Measurements from ENCODE around the gene BNC2.

The BNC2 gene

DNA sequence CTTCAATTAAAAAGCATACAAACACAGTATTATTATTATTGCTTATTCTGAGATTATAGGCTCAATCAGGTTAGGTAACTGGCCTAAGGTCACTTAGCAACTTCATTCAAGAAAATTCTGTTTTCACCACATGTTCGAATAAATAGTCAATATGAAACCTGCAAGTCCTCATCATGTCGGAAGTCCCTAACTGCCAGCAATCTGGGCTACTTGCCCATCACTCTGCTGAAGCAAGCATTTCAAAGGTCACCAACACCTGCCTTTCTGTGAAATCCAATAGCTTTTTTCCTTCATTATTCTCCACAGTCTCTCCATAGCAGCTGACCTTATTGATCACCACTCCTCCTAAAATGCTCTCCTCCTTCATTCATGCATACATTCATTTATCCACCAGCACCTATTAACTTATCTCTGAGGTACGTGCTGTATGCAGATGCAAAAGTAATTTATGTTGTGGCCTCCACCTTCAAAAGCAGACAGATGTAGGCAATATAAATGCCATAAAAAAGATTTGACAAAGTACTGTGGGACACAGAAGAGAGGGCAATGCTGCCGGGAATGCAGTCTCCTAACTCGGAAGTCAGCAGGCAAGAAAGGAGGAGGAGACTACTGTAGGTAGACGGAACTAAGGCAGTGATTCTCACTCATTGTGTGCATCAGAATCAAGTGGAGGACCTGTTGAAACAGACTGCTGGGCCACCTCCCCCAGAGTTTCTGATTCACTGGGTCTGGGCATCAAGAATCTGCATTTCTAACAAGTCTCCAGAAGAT, 310.9 kb downstream of the BNC2 start:
- TF ChIP-seq, protein P1, sequence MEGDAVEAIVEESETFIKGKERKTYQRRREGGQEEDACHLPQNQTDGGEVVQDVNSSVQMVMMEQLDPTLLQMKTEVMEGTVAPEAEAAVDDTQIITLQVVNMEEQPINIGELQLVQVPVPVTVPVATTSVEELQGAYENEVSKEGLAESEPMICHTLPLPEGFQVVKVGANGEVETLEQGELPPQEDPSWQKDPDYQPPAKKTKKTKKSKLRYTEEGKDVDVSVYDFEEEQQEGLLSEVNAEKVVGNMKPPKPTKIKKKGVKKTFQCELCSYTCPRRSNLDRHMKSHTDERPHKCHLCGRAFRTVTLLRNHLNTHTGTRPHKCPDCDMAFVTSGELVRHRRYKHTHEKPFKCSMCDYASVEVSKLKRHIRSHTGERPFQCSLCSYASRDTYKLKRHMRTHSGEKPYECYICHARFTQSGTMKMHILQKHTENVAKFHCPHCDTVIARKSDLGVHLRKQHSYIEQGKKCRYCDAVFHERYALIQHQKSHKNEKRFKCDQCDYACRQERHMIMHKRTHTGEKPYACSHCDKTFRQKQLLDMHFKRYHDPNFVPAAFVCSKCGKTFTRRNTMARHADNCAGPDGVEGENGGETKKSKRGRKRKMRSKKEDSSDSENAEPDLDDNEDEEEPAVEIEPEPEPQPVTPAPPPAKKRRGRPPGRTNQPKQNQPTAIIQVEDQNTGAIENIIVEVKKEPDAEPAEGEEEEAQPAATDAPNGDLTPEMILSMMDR (IDR thresholded peaks at IDR 0.05; ENCODE audit: insufficient read depth, low read length, missing control alignments) = no peak
- ChIA-PET POLR2A (no interaction called here), CTCF (interaction anchor here (2.0 kb wide), 1 partner anchor 9 kb away, joined by 6 read pairs; no protein-coding TSS in a partner anchor)
- H3K4me3 ChIP-seq (ENCODE audit: low read depth, low read length) = no peak overlapping the region
- DNase-seq (ENCODE audit: low read depth, low spot score) = no peak

DNA sequence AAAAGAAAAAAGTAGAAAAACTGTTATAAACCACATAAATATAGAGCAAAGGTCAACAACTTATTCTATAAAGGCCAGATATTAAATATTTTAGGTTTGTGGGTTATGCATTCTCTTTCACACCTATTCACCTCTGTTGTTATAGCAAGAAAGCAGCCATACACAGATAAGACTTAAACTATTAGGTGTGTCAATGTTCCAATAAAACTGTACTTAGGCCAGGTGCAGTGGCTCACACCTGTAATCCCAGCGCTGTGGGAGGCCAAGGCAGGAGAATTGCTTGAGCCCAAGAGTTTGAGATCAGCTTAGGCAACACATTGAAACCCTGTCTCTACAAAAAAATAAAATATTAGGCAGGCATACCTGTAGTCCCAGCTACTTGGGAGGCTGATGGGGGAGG, 314.7 kb downstream of the BNC2 start:
- no peak overlapping the region for H3K4me3 ChIP-seq (ENCODE audit: low read depth, low read length)
- ChIA-PET CTCF (interaction anchor here (0.9 kb wide), 1 partner anchor 12 kb away, joined by 3 read pairs; no protein-coding TSS in a partner anchor), POLR2A (no interaction called here)
- no peak for DNase-seq (ENCODE audit: low read depth, low spot score)
- TF ChIP-seq, protein P1 (IDR thresholded peaks at IDR 0.05; ENCODE audit: insufficient read depth, low read length, missing control alignments) = no peak

DNA sequence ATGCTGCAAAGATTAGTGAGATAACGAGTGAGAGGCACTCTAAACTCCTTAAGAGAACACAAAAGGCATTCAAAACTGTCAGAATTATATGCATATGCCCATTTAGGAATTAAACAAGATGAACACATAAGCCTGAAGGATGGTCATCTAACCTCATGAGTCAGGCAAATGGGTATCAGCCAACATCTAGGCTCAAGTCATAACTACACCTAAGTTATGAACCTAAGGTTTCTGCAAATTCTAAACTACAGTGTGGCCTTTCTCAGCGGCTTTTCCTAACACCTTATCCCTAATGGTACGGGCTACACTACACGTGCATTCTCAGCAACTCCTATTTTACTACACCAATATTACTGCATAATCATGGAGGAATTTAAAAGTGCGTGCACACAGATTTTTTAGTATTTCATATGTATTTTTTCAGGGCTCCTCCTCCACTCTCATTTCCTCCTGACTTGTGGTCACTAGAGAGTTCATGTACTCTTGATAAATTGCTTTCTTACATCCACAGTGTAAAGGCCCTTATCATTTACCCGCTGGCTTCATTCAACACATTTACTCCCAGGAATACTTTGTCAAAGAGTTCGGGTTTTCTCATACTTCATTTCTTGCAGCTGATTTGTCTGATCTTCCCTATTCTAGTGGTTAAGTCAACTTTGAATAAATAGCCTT, 316.5 kb downstream of the BNC2 start:
- CTCF ChIA-PET = no interaction called here
- DNase-seq (ENCODE audit: low read depth, low spot score) = no peak

DNA sequence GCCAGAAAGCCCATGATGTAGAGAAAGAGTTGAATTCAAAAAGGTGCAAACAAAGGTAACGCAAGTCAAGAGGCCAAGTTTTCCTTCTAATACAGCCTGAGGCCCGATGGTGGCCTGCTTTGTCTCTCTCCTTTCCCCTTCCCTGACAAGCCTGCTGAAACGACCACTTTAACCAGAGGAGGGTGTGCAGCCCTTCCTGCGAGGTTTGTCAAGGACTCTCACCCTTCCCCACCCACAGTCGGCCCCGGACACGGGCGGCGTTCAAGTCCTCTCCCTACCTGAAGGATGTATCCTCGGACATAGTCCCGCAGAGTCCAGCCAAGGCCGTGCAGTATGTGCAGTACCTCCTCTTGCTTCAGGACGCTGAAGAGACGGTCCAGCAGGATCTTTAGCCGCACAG, 318.2 kb downstream of the BNC2 start:
- CTCF ChIA-PET = no interaction called here
- TF ChIP-seq, protein P1 (IDR thresholded peaks at IDR 0.05; ENCODE audit: insufficient read depth, low read length, missing control alignments) = no peak
- no peak for DNase-seq (ENCODE audit: low read depth, low spot score)

More for the DNA sequence above, 316.5 kb downstream of the BNC2 start:
- TF ChIP-seq, protein P1 (IDR thresholded peaks at IDR 0.05; ENCODE audit: insufficient read depth, low read length, missing control alignments) = no peak
- H3K4me3 ChIP-seq (ENCODE audit: low read depth, low read length) = no peak overlapping the region
- POLR2A ChIA-PET = no interaction called here

DNA sequence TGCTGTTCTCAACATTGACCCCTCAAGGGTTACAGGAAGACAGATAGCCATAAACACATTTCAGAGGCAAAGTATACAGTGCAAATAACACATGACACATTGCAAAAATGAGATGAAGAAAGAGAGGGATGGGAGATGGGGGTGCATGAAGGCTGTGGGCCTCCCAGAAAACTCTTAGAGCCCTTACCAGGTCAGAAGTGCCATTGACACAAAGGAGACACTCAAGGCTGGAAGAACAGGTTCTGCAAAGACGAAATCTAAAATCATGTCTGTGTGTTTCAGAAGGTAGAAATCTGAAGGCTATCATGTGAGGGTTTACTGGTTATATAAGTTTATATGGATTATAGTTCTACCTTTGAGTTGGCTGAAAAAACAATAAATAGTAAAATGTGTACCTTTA, 318.8 kb downstream of the BNC2 start:
- TF ChIP-seq, protein P1 (IDR thresholded peaks at IDR 0.05; ENCODE audit: insufficient read depth, low read length, missing control alignments) = no peak
- DNase-seq (ENCODE audit: low read depth, low spot score) = no peak
- ChIA-PET CTCF (no interaction called here), POLR2A (no interaction called here)
- H3K4me3 ChIP-seq (ENCODE audit: low read depth, low read length) = no peak overlapping the region

More for the DNA sequence above, 318.2 kb downstream of the BNC2 start:
- H3K4me3 ChIP-seq (ENCODE audit: low read depth, low read length) = no peak overlapping the region
- POLR2A ChIA-PET = no interaction called here

DNA sequence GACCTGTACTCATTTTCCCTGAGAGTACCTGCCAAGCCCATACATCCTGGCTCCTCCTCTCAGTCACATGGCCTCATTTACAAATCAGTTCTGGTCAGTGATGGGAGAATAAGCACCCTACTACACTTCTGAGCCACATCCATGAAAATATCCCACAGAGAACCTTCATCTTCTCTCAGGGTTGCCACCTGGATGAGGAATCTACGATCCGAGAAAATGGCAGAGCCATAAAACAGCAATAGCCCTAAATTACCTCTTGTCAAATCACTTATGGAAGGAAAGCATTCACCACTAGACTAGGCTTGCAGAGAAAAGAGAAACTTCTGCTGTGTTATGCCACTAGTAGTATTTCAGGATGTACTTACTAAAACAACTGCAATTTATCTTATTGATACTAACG, 324.8 kb downstream of the BNC2 start:
- no peak overlapping the region for H3K4me3 ChIP-seq (ENCODE audit: low read depth, low read length)
- no peak for DNase-seq (ENCODE audit: low read depth, low spot score)
- TF ChIP-seq, protein P1 (IDR thresholded peaks at IDR 0.05; ENCODE audit: insufficient read depth, low read length, missing control alignments) = no peak
- ChIA-PET CTCF (no interaction called here), POLR2A (no interaction called here)

Data from AG04449 (cell line).